Lung (tissue), 12 donors: ENCODE data around the gene JRKL. TPM values are rescaled to one million over a fixed set of nuclear protein-coding genes. Genes with fewer than 3 reads are reported as not detected.
"Not testable (repeated sequence)": the region's sequence is repeated elsewhere in the genome, so short reads cannot be mapped to it uniquely, and the experiment has no call there.

Source experiments
- ATAC-seq: fragments of 200-7000 bp; cut with Tn5 transposase; one replicate; pipeline ENCODE4 v1.9.1; 2020; ENCODE audit warnings: moderate number of reproducible peaks; ENCODE audit not compliant: insufficient read depth, low FRiP score
- DNase-seq, 3 donors: peaks; one replicate each; pipeline ENCODE4 v3.0.0-alpha.2; 2013 to 2017
- H3K27ac ChIP-seq, 2 donors: one replicate each; pipeline ENCODE4 v1.5.1; 2013; ENCODE audit warnings: mild to moderate bottlenecking in 2 of 2, moderate library complexity in 2 of 2, control low read depth in 1 of 2, inconsistent platforms in 1 of 2, low read depth in 1 of 2, low read length in 1 of 2
- H3K27me3 ChIP-seq, 3 donors: one replicate each; pipeline ENCODE4 v1.5.1; 2013; ENCODE audit warnings: low read length in 2 of 3; ENCODE audit not compliant: control insufficient read depth in 3 of 3, insufficient read depth in 3 of 3
- H3K36me3 ChIP-seq, 4 donors: one replicate each; pipeline ENCODE4 v1.5.1; 2013; ENCODE audit warnings: low read length in 4 of 4, mild to moderate bottlenecking in 1 of 4, moderate library complexity in 1 of 4; ENCODE audit not compliant: control insufficient read depth in 4 of 4, insufficient read depth in 4 of 4
- H3K4me1 ChIP-seq, 5 donors: one replicate each; pipeline ENCODE4 v1.5.1; 2013; ENCODE audit warnings: low read length in 5 of 5, mild to moderate bottlenecking in 2 of 5, moderate library complexity in 1 of 5; ENCODE audit not compliant: control insufficient read depth in 5 of 5, insufficient read depth in 5 of 5
- H3K4me3 ChIP-seq: one replicate; pipeline ENCODE4 v1.5.1; 2013; ENCODE audit warnings: mild to moderate bottlenecking, control low read depth, moderate library complexity
- H3K9ac ChIP-seq, 2 donors: one replicate each; pipeline ENCODE4 v1.5.1; 2013; ENCODE audit warnings: low read length in 2 of 2, control low read depth in 1 of 2; ENCODE audit not compliant: insufficient read depth in 1 of 2
- H3K9me3 ChIP-seq, 4 donors: one replicate each; pipeline ENCODE4 v1.5.1; 2013; ENCODE audit warnings: low read length in 3 of 4, mild to moderate bottlenecking in 1 of 4, moderate library complexity in 1 of 4; ENCODE audit not compliant: control insufficient read depth in 4 of 4, insufficient read depth in 3 of 4
- WGBS, 2 donors: extraction: QIAGEN DNeasy Blood & Tissue Kit; methylation state at CpG; one replicate each; pipeline ENCODE4 v1.1.7; 2013; 5-methylcytosine and 5-hydroxymethylcytosine counted together
- polyA plus RNA-seq, 2 donors: library from polyadenylated mRNA; stranded (reverse); fragments of 200-250 nt; gene quantifications; one replicate each; pipeline ENCODE4 v1.2.1, GENCODE V29; 2013
- total RNA-seq, 2 donors: library from RNA; depleted of rRNA in 1 of 2; stranded (reverse); fragments of >200 nt in 1 of 2; gene quantifications; one replicate each; pipeline ENCODE4 v1.2.1, GENCODE V29; 2014 to 2021
- TF ChIP-seq, protein P1 (sequence below): IDR thresholded peaks from 2 replicates; pipeline ENCODE4 v1.5.1; 2012; ENCODE audit warnings: mild to moderate bottlenecking; ENCODE audit errors: control extremely low read depth, extremely low read depth
- donor health status: control.
- donor health status: control.
- donor health status: Bipolar disorder and iron deficiency.
- donor health status: healthy.
- donor health status: DM: yes; HTN: yes; CAD: no.

The JRKL gene
- total and polyA plus RNA-seq, 4 donors: 5.1 to 20.2 (median 8.0) TPM

DNA sequence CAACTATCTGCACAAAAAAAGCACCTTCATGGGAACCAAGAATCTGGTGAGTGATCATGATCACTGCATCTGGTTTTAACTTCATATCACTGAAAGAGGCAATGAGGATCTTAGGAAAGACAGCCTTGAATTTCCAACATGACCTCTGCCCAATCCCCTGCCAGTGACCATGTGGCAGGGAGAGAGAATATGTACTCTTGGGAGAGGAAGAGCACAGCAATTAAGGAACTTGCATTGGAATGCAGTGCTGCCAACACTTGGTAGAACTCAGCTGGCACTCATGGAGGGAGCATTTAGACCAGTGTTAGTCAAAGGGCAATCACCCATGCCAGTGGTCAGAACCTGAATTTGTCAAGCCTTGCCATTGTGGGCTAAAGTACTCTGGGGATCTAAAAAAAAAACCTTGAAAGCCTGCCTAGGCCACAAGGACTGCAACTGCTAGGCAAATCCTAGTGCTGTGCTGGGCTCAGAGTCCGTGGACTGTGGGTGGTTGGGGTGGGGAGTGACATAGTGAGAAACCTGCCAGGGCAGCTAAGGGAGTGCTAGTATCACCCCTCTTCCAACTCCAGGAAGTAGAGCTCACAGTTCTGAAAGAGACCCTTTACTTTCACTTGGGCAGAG is 23.1 kb downstream of the JRKL start:
- DNase-seq (no peak), ATAC-seq (no peak)
- 79 to 96% methylated on average over 1 of the region's 1 CpG for WGBS, 2 donors
- no peak overlapping the region for H3K9ac ChIP-seq
- H3K27me3 ChIP-seq: no peaks in the 10 kb centered on the region
- no peaks in the 10 kb centered on the region for H3K4me1 ChIP-seq
- no peaks in the 10 kb centered on the region for H3K36me3 ChIP-seq
- no peak overlapping the region for H3K27ac ChIP-seq
- no peaks in the 10 kb centered on the region for H3K9me3 ChIP-seq
- no peak overlapping the region for H3K4me3 ChIP-seq
- TF ChIP-seq, protein P1, sequence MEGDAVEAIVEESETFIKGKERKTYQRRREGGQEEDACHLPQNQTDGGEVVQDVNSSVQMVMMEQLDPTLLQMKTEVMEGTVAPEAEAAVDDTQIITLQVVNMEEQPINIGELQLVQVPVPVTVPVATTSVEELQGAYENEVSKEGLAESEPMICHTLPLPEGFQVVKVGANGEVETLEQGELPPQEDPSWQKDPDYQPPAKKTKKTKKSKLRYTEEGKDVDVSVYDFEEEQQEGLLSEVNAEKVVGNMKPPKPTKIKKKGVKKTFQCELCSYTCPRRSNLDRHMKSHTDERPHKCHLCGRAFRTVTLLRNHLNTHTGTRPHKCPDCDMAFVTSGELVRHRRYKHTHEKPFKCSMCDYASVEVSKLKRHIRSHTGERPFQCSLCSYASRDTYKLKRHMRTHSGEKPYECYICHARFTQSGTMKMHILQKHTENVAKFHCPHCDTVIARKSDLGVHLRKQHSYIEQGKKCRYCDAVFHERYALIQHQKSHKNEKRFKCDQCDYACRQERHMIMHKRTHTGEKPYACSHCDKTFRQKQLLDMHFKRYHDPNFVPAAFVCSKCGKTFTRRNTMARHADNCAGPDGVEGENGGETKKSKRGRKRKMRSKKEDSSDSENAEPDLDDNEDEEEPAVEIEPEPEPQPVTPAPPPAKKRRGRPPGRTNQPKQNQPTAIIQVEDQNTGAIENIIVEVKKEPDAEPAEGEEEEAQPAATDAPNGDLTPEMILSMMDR: no peak

DNA sequence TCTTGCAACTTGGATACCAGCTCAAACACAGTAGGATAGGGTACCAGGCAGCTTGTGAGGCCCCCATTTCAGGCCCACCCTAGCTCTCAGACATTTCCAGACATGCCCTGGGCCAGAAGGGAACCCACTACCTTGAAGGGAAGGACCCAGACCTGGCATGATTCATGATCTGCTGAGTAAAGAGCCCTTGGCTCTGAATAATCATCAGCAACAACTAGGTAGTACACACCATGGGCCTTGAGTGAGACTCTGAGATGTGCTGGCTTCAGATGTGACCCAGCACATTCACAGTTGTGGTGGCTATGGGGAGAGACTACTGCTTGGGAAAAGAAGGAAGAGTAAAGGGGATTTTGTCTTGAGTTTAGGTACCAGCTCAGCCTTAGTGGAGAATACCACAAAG is 23.6 kb downstream of the JRKL start:
- Histone ChIP-seq H3K4me3 (no peak overlapping the region), H3K9ac (no peak overlapping the region), H3K36me3 (no peaks in the 10 kb centered on the region), H3K27ac (no peak overlapping the region), H3K4me1 (no peaks in the 10 kb centered on the region), H3K9me3 (no peaks in the 10 kb centered on the region), H3K27me3 (no peaks in the 10 kb centered on the region)
- ATAC-seq (no peak), DNase-seq (no peak)
- TF ChIP-seq, protein P1: no peak

DNA sequence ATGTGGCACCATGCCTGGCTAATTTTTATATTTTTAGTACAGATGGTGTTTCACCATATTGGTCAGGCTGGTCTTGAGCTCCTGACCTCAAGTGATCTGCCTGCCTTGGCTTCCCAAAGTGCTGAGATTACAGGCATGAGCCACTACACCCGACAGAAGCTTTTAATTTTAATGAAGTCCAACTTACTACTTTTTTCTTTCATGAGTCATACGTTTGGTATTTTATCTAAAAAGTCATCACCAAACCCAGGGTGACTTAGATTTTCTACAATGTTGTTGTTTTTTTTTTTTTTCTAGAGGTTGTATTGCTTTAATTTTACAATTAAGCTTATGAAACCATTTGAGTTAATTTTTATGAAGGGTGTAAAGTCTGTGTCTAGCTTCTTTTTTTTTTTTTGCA is 34.9 kb downstream of the JRKL start:
- Histone ChIP-seq H3K27me3 (no peaks in the 10 kb centered on the region), H3K9me3 (no peaks in the 10 kb centered on the region), H3K27ac (no peak overlapping the region), H3K4me1 (peaks cover 0 to 5% (median 0%) of the 10 kb centered on the region in 5 donors), H3K9ac (no peak overlapping the region), H3K4me3 (no peak overlapping the region), H3K36me3 (no peaks in the 10 kb centered on the region)
- ATAC-seq (no peak), DNase-seq (no peak)
- 52 to 62% methylated on average over 2 of the region's 2 CpGs for WGBS, 2 donors
- TF ChIP-seq, protein P1: no peak

DNA sequence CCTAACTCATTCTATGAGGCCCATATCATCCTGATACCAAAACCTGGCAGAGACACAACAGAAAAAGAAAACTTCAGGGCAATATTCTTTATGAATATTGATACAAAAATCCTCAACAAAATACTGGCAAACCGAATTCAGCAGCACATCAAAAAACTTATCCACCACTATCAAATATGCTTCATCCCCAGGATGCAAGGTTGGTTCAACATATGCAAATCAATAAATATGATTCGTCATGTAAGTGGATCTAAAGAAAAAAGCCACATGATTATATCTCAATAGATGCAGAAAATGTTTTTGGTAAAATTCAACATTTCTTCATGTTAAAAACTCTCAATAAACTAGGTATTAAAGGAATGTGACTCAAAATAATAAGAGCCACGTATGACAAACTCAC is 40.9 kb downstream of the JRKL start:
- no peak overlapping the region for H3K9ac ChIP-seq
- 73 to 89% methylated on average over 3 of the region's 3 CpGs for WGBS, 2 donors

DNA sequence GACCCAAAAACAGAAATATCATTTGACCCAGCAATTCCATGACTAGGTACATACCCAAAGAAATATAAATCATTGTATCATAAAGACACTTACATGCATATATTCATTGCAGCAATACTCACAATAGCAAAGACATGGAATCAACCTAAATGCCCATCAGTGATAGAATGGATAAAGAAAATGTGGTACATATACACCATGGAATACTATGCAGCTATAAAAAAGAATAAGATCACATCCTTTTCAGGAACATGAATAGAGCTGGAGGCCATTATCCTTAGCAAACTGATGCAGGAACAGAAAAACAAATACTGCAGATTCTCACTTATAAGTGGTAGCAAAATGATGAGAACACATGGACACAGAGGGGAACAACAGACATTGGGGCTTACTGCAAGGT is 42.8 kb downstream of the JRKL start:
- DNase-seq, H3K9ac ChIP-seq, H3K4me3 ChIP-seq, H3K4me1 ChIP-seq, H3K27ac ChIP-seq, H3K27me3 ChIP-seq, H3K9me3 ChIP-seq, ATAC-seq, H3K36me3 ChIP-seq: not testable (repeated sequence)

More for the DNA sequence above, 40.9 kb downstream of the JRKL start:
- DNase-seq: no peak
- Histone ChIP-seq H3K27ac (no peak overlapping the region), H3K9me3 (no peaks in the 10 kb centered on the region), H3K4me1 (peaks cover 0 to 5% (median 0%) of the 10 kb centered on the region in 5 donors), H3K36me3 (no peaks in the 10 kb centered on the region), H3K4me3 (no peak overlapping the region), H3K27me3 (no peaks in the 10 kb centered on the region)
- TF ChIP-seq, protein P1: no peak
- no peak for ATAC-seq
